GM19240 (cell line): ENCODE data around the gene STAT6.
A peak's percentile ranks its signal among the peaks of the same experiment; 100 is the strongest.
"Not testable (repeated sequence)": the region's sequence is repeated elsewhere in the genome, so short reads cannot be mapped to it uniquely, and the experiment has no call there.

ENCODE experiments used
- DNase-seq: peaks from one replicate; pipeline ENCODE4 v3.0.0; 2011; ENCODE audit warnings: low spot score; ENCODE audit not compliant: insufficient read length

The STAT6 gene

DNA sequence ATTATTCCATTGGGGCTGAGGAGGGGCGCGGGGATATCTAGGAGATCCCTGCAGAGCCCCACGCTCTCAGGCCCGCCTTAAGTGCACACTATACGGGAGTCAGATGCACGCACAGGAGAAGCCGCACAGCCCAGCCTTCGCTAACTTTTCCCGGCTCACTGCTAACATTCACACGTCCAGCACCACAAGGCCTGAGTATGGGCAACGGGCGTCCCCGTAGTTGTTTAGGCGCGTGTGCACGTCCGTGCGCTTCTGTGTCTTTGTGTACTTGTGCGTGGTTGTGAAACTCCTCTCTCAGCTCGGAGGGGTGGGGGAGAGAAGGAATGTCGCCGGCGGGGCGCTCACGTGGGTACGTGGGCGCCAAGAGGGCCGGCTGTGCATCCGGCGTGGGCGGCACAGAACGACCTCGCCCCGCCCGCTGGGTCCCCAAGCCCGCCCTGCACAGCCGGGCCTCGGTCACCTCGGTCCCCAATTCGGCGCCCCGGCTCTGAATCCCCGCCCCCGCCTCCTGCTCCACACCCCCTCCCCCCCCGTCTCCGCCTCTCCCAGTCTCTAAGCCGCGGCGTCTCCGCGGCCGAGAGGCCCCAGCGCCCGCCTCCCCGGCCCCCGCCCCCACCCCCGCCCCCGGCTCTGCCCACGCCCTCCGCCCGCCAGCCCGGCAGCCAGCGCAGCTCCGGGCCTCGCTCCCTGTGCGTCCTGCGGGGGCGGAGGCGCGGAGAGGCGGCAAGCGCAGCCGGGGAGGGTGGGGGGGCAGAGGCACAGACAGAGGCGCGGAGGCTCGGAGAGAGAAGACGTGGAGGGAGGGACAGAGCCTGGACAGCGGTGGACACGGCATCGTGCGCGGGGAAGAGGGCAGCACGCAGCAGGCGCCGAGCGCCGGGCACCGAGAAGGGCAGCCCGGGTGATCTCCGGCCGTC, 22.6 kb downstream of the STAT6 start, which contains the start of gene NAB2:
TSS of gene NAB2 (plus strand) at position 761 of the 917 bp plus-strand sequence. CDS start 158 bp downstream, outside the sequence.
- DNase-seq = peak; percentile 73

DNA sequence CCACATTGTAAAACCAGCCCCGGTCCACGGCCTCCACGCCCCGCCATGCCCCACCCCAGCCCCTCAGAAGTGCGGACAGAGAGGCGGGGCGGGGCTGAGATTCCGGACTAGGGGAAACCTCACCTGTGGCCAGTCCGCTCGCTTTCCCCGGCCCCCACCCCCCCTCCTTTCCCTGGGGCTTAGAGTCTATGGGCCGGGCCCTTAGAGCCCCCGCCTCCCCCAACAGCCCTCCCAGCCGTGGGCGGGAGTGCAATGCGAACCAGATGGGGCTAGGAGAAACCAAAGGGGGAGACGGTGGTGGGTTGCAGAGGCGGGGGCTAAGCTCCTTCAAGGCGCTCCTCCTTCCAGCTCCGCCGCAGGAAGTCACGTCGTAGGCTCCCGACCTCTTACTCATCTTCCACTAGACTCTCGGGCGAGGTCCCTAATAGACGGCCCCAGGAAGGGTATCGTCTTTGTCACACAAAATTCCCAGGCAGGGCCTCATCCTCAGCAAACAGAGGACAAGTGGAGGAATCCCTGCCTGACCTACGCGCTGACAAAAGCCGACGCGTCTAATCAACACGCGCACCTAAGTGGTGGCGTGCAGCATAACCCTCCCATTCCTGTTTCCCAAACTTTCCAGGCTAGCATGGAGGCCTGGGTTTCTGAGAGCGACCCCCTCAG, 23.3 kb downstream of the STAT6 start:
- peak; percentile 37 for DNase-seq

DNA sequence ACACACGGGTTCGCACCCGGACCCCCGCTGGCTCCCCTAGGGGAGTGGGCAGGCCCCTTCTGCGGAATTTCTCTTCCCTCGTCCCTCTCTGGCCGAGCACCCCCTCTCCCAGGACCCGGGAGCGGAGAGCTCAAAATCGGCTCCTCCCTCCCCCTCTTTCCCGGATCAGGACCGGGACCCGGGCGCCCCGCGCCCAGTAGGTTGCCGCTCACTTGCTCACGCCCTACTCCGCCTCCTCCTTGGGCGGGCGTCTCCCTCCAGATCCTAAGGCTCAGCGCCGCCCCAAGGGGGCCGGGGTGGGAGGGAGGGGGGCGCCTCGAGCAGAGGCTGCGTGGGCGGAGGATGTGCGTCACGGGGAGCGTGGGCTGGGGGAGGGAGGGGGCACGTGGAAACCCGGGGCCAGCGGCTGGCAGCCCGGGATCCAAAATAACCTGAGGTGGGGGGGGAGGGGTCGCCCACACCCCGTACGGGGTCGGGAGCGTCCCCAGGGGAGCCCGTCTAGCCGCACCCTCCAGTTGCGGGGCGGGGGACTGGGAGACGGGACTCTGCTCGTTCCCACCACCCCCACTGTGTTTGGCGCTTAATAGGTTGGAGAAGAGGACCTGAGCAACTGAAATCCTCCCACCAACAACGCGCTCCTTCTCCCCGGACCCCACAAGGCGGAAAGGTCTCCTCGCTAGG, 24.0 kb downstream of the STAT6 start:
- DNase-seq = no peak

DNA sequence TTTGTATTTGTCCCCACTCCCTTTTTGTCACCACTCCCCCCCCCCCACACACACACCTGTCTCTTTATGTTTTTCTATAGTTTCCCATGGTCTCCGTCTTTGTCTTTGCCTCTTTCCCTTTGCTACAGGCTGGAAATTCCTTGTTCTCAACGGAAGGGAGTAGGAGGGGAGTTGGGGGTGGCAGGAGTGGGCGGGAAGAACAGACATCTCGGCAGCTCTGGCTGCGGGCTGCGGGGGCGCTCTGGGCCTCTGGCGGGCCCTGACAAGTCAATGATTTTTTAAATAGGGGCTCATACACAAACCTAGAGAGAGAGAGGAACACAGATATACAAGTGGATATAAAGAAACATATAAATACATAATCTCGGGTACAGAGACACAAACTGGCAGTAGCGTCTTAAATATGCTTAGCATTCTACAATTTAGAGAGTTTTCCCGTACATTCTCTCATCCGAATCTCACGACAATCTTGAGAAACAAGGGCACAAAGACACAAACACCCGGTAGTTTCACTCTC, 24.6 kb downstream of the STAT6 start:
- no peak for DNase-seq

- DNase-seq = no peak
Measured at GRCh38 chr12:57085999-57086492, 25.1 kb downstream of the STAT6 start.

- no peak for DNase-seq
Measured at GRCh38 chr12:57080855-57081254, 30.3 kb downstream of the STAT6 start.

GRCh38 chr12:57079821-57080220, 31.3 kb downstream of the STAT6 start:
- DNase-seq = no peak

GRCh38 chr12:57078519-57079404, 32.4 kb downstream of the STAT6 start, which contains the start of gene NEMP1:
Gene NEMP1, minus strand, starts transcription at chr12:57078791. Its CDS starts 46 bp downstream, at chr12:57078745.
- peak; percentile 67 for DNase-seq

DNA sequence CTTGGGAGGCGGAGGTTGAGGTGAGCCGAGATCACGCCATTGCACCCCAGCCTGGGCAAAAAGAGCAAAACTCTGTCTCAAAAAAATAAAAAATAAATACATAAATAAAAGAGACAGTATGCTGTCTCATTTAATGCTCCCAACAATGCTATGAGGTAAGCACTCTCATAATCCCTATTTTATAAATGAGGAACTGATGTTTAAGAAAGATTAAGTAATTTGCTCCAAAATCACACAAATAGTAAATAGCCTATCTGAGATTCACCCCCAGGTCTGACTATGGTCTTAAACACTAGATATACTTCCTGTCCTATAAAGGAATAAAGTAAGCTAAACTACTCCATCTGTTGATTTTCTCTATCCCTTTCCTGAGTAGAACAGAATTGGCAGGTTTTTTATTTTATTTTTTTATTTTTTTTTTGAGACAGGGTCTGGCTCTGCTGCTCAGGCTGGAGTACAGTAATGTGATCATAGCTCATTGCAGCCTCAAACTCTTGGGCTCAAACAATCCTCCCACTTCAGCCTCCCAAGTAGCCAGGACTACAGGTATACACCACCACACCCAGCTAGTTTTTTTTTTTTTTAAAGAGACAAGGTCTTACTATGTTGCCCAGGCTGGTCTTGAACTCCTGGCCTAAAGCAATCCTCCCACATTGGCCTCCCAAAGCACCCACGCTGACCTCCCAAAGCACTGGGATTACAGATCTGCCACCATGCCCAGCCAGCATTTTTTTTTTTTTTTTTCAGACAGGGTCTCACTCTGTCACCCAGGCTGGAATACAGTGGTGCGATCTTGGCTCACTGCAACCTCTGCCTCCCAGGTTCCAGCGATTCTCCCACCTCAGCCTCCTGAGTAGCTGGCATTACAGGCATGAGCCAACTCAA, 37.4 kb downstream of the STAT6 start:
- not testable (repeated sequence) for DNase-seq

DNA sequence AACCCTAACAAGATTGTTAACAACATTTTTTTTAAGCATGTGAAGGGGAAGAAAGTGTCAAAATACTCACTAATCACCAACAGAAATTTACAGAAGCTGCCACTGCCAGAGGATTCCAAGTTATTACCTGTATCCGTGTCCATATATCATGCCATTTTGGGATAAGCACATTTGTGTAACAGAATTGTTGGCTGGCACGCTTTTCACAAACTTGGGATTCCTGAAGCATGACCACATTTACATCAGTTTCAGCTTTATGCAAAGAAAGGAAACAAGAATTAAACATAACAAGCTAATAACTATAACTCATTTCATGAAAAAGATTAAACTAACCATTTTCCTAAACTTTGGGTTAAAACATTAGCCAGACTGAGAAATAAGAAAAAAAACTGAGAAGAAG, 38.5 kb downstream of the STAT6 start:
- no peak for DNase-seq

DNA sequence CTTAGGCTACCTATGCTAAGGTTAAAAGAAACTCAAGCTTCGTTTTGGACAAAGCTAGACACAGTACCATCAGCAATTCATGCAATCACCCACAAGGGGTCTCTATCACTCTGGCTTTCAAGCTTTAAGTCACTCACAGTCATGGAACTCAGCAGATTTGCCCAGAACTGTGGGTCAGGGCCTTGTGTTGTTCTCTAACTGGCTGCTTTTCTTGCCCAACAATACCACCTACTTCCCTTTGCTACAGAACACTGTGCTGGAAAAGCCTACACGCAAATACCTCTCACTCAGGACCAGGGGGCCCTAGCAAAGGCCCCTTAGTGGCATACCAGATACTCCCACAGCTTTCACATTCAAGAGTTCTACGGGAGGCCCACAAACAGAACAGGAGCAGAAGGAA, 41.6 kb downstream of the STAT6 start:
- no peak for DNase-seq

- DNase-seq = no peak
Measured at GRCh38 chr12:57066245-57066644, 44.9 kb downstream of the STAT6 start.

DNA sequence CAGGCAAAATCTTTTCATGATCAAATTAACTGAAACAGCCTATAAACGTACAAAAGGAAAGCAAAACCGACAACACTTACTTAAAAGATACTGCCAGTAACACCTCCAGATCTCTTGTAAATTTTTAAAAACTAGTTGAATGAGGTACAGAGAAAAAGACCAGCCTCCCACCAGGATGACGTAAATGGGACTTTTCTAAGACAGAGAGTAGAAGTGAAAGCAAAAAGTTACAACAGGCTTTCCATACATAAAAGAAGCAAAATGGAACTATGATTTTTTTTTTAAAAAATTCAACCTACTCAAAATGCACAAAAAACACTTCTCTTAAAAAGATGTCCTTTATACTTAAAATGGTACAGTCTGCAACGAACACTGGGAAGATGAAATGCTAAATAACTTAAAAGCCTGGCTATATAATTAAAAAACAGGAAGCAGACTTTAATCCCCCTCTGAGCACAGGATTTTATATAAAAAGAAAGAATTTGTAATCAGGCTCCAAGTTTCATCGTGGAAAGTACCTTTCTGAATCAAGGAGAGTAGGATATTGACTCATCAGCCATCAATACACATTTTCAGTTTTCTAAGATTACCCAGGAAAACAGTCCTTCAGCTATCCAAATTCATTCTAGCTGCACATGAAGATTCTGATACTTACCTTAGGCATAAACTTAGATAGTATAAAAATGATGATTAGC, 47.0 kb downstream of the STAT6 start:
- DNase-seq = peak; percentile 41

GRCh38 chr12:57058454-57058853, 52.7 kb downstream of the STAT6 start:
- no peak for DNase-seq

DNA sequence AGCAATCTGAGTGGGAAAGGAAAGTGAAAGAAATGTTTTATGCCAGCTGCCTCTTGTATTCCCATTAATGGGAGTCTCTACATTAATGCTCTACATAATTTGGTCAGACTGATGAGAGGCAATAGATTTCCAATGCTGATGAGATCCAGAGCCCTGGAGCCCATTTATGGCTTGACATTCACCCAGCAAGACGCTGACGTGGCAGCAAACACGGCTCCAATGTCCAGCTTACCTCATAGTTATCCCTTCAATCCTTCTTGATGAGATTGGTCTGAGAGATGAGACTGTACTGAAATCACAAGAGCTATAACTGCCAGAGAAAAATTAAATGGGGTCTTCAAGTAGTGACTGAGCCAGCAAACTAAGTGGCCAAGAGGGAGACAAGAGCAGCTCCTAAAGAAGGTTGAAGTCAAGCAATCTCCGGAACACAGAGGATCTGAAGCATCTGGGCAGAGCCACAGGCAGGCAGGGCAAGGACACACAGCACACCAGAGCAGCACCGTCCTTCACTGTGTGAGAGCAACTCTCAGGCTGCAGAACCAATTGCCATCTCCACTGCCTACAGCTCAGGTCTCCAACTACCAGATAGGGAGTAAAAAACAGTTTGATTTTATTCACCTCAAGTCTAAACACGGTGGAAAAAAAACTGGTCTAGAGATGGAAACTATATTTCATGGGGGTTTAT, 54.0 kb downstream of the STAT6 start:
- DNase-seq = no peak

DNA sequence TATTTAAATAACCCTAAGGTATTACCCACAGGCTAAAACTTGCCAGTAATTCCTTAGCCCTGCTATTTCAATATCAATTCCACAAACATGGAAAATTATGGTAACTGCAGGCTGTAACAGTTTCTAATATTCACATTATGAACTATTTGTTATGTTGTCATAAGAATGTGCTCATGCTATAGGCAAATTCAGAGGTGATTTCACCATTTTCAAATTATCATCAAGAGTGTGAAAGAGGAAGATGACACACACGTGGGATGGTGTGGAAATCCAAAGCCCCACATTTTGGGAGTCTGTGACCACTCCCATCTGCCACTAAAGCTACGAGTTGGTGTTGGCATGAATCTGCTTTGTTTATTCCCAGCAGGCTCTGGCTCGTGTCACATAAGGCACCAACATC, 55.3 kb downstream of the STAT6 start:
- DNase-seq = no peak

DNA sequence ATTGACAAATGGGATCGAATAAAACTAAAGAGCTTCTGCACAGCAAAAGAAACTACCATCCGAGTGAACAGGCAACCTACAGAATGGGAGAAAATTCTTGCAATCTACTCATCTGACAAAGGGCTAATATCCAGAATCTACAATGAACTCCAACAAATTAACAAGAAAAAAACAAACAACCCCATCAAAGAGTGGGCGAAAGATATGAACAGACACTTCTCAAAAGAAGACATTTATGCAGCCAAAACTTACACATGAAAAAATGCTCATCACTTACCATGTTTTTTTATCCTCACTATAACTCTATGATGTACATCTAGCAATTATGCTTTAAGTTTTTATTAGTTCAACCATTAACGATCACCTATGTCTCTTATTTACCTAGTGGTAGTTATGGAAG, 57.3 kb downstream of the STAT6 start:
- DNase-seq = not testable (repeated sequence)

DNA sequence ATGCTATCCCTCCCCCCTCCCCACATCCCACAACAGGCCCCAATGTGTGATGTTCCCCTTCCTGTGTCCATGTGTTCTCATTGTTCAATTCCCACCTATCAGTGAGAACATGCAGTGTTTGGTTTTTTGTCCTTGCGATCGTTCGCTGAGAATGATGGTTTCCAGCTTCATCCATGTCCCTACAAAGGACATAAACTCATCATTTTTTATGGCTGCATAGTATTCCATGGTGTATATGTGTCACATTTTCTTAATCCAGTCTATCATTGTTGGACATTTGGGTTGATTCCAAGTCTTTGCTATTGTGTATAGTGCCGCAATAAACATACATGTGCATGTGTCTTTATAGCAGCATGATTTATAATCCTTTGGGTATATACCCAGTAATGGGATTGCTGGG, 58.0 kb downstream of the STAT6 start:
- DNase-seq = not testable (repeated sequence)
